ENCODE measurements around the gene TMEM181. TPM values are rescaled to one million over a fixed set of nuclear protein-coding genes. Genes with fewer than 3 reads are reported as not detected.
A peak's percentile ranks its signal among the peaks of the same experiment; 100 is the strongest.

TMEM181 gene
- total RNA-seq, 2 experiments from 2014 or later: 10.0 to 10.1 TPM

DNA sequence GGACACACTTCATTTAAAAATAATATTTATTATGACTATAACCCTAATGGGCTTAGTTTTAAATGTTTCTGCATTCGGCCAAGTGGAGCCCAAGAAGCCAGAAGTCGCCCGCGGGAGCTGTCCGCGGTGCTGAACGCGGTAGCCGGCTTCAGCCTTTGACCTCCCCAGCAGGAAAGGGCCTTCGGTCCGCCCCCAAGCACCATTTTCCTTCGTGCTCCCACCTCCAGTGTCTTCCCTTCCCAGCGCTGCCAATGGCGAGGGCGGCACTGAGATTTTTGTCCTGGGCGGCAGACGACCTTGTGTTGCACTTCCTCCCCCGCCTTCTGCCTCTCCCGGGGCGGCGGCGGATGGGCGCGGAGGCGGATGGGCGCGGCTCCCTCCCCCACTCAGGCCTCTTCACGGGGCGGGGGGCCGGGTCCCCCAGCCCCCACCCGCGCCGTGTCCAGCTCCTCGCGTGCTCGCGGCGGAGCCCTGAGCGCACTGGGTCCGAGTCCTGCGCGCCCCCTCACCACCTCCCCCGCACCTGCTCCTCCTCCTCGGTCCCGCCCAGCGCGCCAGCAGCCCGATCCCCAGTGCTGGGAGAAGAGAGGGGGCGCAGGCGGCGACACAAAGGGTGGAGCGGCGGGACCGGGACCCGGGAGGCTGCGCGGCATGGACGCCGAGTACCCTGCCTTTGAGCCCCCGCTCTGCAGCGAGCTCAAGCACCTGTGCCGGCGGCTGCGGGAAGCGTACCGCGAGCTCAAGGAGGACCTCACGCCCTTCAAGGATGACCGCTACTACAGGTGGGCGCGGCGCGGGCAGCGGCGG lies 23.6 kb upstream of the TMEM181 start:
- peak; percentile 81 for DNase-seq
- intact Hi-C loops (cut with micrococcal nuclease): no loop called here

DNA sequence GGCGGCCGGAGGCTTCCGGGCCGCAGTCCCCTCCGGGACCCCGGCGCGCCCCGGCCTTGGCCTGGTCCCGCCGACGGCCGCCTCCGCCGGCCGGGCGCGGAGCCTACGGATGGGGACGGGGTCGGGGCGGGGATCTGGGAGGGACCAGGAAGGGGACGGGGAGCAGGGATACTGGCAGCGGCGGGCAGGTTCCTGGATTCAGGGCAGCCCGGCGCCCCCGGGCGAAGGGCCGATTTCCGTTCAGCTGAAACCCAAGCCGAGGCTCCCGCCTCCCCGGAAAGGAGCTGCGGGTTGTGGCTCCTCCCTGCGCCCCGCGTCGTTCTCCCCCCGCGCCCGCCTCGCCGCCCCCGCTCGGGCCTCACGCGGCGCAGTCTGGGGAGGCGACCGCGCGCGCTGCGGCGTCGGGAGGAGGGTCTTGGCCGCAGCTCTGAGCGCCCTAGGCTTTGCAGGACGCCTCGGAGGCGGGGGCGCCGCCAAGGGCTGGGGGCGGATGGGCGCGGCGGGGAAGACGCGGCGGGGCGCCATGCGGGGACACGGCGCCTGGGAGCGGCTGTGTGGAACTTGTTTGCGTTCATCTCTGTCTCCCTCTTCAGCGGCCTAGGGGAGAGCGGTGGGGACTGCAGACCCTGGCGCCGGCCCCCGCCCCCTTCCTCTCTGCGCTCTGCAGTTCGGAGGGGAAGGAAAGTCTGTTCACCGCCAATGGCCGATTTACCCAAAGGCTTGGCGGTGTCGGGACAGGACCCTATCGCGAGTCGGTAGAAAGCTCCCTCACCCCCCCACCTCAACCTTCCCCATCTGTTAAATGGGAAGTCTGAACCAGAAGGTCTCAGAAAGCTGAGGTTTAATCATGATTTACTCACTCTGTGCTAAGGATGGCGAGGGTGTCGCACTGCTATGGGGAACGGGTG lies 22.7 kb upstream of the TMEM181 start:
- TF ChIP-seq, protein P1, sequence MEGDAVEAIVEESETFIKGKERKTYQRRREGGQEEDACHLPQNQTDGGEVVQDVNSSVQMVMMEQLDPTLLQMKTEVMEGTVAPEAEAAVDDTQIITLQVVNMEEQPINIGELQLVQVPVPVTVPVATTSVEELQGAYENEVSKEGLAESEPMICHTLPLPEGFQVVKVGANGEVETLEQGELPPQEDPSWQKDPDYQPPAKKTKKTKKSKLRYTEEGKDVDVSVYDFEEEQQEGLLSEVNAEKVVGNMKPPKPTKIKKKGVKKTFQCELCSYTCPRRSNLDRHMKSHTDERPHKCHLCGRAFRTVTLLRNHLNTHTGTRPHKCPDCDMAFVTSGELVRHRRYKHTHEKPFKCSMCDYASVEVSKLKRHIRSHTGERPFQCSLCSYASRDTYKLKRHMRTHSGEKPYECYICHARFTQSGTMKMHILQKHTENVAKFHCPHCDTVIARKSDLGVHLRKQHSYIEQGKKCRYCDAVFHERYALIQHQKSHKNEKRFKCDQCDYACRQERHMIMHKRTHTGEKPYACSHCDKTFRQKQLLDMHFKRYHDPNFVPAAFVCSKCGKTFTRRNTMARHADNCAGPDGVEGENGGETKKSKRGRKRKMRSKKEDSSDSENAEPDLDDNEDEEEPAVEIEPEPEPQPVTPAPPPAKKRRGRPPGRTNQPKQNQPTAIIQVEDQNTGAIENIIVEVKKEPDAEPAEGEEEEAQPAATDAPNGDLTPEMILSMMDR (IDR thresholded peaks at IDR 0.05): no peak
- CTCF ChIA-PET: interaction anchor here (1.6 kb wide), 2 partner anchors 22 to 68 kb away, joined by 3 to 4 read pairs; no protein-coding TSS in a partner anchor
- Mint-ChIP-seq H3K27me3 (peaks cover 45% of the 10 kb centered on the region), H3K9me3 (peaks cover 4% of the 10 kb centered on the region), H3K4me3 (no peak overlapping the region), H3K36me3 (ENCODE audit: low read depth) (no peaks in the 10 kb centered on the region), H3K4me1 (ENCODE audit: low read depth) (peaks cover 3% of the 10 kb centered on the region), H3K27ac (no peak overlapping the region)
- intact Hi-C loops (cut with micrococcal nuclease): no loop called here
- DNase-seq (peak; percentile 20), ATAC-seq (peak; percentile 50)
- POLR2A ChIA-PET: no interaction called here

More for the DNA sequence above, 23.6 kb upstream of the TMEM181 start:
- peak overlapping the region; percentile 62 for H3K4me3 Mint-ChIP-seq
- peaks cover 3% of the 10 kb centered on the region for H3K4me1 Mint-ChIP-seq (ENCODE audit: low read depth)
- H3K27ac Mint-ChIP-seq: no peak overlapping the region
- no peaks in the 10 kb centered on the region for H3K36me3 Mint-ChIP-seq (ENCODE audit: low read depth)
- TF ChIP-seq, protein P1 (IDR thresholded peaks at IDR 0.05): no peak
- ChIA-PET CTCF (interaction anchor here (1.2 to 1.6 kb wide), 3 partner anchors 22 to 315 kb away, joined by 3 to 4 read pairs (median 3); no protein-coding TSS in a partner anchor), POLR2A (no interaction called here)
- peak; percentile 70 for ATAC-seq
- peaks cover 47% of the 10 kb centered on the region for H3K27me3 Mint-ChIP-seq
- peaks cover 4% of the 10 kb centered on the region for H3K9me3 Mint-ChIP-seq

DNA sequence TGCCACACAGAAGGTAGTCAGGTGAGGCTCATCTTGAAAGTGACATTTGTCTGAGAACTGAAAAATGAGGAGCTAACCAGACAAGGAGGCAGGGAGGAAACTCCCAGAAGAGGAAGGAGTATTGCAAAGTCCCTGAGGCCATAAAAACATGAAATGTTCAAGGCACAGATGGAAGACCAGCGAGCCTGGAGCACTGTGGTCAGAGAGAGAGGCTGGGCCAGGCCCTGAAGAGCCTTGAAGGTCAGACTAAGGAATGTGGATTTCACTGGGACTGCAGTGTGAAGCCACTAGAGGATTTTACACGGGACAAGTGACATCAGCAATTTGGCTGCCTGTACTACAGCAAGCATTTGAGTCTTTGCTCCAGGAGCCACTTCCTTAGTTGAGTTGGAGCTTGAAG lies 21.1 kb upstream of the TMEM181 start:
- ATAC-seq (no peak), DNase-seq (no peak)
- TF ChIP-seq, protein P1 (IDR thresholded peaks at IDR 0.05): no peak
- Mint-ChIP-seq H3K9me3 (no peaks in the 10 kb centered on the region), H3K36me3 (ENCODE audit: low read depth) (no peaks in the 10 kb centered on the region), H3K4me1 (ENCODE audit: low read depth) (peaks cover 3% of the 10 kb centered on the region), H3K27me3 (peaks cover 44% of the 10 kb centered on the region), H3K4me3 (no peak overlapping the region), H3K27ac (no peak overlapping the region)
- intact Hi-C loops (cut with micrococcal nuclease): no loop called here
- ChIA-PET POLR2A (interaction anchor here (1.0 kb wide), 1 partner anchor 264 kb away, joined by 4 read pairs; no protein-coding TSS in a partner anchor), CTCF (interaction anchor here (0.9 to 1.4 kb wide), 2 partner anchors 12 to 324 kb away, joined by 3 read pairs; no protein-coding TSS in a partner anchor)

DNA sequence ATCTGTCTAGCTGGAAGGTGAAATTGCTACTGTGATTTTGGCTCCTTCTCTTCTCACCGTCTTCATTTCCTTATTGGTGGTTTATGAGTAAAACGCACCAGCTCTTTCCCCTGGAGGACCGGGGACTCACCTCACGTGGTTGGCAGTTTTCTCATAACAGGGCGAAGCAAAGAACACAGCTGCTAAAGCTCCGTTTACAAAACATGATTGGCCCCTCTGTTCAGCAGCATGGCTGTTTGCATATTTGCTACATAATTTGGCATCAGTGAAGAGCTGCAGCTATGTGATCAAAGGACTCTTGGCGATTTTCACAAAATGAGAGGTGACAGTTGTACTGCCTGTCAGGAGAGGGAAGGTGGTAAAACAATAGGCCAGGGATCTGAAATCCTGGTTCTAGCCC lies 20.5 kb upstream of the TMEM181 start:
- no peaks in the 10 kb centered on the region for H3K9me3 Mint-ChIP-seq
- DNase-seq (no peak), ATAC-seq (no peak)
- peaks cover 3% of the 10 kb centered on the region for H3K4me1 Mint-ChIP-seq (ENCODE audit: low read depth)
- TF ChIP-seq, protein P1 (IDR thresholded peaks at IDR 0.05): no peak
- no peak overlapping the region for H3K27ac Mint-ChIP-seq
- CTCF ChIA-PET: interaction anchor here (0.9 to 1.4 kb wide), 3 partner anchors 11 to 325 kb away, joined by 3 read pairs; no protein-coding TSS in a partner anchor
- H3K36me3 Mint-ChIP-seq (ENCODE audit: low read depth): no peaks in the 10 kb centered on the region
- H3K27me3 Mint-ChIP-seq: peaks cover 41% of the 10 kb centered on the region
- no peak overlapping the region for H3K4me3 Mint-ChIP-seq
- intact Hi-C loops (cut with micrococcal nuclease): no loop called here
- POLR2A ChIA-PET: no interaction called here
